ENCODE measurements around the gene ASCC1.

The ASCC1 gene

GRCh38 chr10:72124989-72125388 is 91.1 kb downstream of the ASCC1 start:
- in situ Hi-C loops (cut with MboI; ENCODE audit: low pct_unique_long_range_greater_than_20kb, low sequenced_read_pairs, unreplicated experiment), result loop anchor here (25.0 kb wide), 1 partner anchor 212 kb away; no protein-coding TSS in a partner anchor
- no peak for DNase-seq (ENCODE audit: low spot score)
- no peak for TF ChIP-seq CTCF (IDR thresholded peaks at IDR 0.05; ENCODE audit: extremely low read depth, insufficient read depth, missing control alignments)

DNA sequence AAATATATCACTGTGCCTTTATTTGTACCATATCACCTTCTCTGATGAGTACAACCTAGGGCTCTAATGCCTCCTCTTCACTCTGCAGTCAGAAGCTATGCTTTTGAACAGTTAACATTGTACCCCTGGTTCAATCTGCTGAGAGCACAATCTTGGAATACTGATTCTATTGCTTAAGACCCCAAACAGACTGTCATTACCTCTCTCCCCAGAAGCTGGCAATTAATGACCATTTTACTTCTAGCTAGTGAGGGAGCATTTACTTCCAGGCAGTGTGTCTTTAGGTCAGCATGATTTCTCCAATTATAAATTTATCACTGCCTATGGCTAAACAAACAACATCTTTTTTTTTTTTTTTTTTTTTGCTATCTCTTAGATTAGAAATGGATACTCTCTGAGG is 91.7 kb downstream of the ASCC1 start:
- DNase-seq (ENCODE audit: low spot score), result no peak
- in situ Hi-C loops (cut with MboI; ENCODE audit: low pct_unique_long_range_greater_than_20kb, low sequenced_read_pairs, unreplicated experiment), result no loop called here
- TF ChIP-seq CTCF (IDR thresholded peaks at IDR 0.05; ENCODE audit: extremely low read depth, insufficient read depth, missing control alignments), result no peak

DNA sequence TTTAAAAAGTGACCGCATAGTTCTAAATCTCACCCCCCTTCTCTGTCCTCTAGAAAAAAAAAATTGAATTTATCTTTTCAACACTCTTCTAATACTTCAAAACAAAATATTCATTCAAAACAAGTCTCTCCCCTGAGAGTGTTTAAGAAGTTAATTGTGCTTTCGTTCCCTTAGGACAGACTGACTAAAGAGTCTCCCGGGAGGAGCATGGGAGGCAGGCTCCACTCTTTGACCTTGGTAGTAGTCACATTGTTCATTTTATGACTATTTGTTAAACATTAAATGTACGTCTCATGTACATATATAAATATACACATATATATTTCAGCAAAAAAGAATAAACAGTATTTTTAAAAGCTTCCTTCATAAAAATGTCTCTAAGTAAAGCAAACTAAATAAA is 92.5 kb downstream of the ASCC1 start:
- in situ Hi-C loops (cut with MboI; ENCODE audit: low pct_unique_long_range_greater_than_20kb, low sequenced_read_pairs, unreplicated experiment), result no loop called here
- no peak for TF ChIP-seq CTCF (IDR thresholded peaks at IDR 0.05; ENCODE audit: extremely low read depth, insufficient read depth, missing control alignments)
- no peak for DNase-seq (ENCODE audit: low spot score)

GRCh38 chr10:72122221-72122620 is 93.9 kb downstream of the ASCC1 start:
- in situ Hi-C loops (cut with MboI; ENCODE audit: low pct_unique_long_range_greater_than_20kb, low sequenced_read_pairs, unreplicated experiment), result no loop called here
- TF ChIP-seq CTCF (IDR thresholded peaks at IDR 0.05; ENCODE audit: extremely low read depth, insufficient read depth, missing control alignments), result no peak
- DNase-seq (ENCODE audit: low spot score), result no peak

- in situ Hi-C loops (cut with MboI; ENCODE audit: low pct_unique_long_range_greater_than_20kb, low sequenced_read_pairs, unreplicated experiment), result no loop called here
- no peak for TF ChIP-seq CTCF (IDR thresholded peaks at IDR 0.05; ENCODE audit: extremely low read depth, insufficient read depth, missing control alignments)
- DNase-seq (ENCODE audit: low spot score), result no peak
Observed at GRCh38 chr10:72121389-72121788, 94.7 kb downstream of the ASCC1 start.

DNA sequence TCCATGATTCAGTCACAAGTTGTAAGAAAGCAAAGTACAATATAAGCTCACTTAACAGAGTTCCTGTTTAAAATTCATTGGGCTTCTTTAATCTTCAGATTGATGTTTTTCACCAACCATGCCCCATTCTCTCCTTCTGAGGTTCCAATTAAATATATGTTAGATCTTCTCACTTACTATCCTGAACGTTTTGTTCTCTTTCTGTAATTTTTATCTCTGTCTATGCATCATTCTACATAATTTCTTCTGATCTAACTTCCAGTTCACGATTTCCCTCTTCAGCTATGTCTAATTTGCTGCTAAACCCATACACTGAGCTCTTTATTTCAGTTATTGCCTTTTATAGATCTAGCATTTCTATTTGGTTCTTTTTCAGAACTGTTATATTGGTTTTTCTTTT is 99.7 kb downstream of the ASCC1 start:
- DNase-seq (ENCODE audit: low spot score), result no peak
- TF ChIP-seq CTCF (IDR thresholded peaks at IDR 0.05; ENCODE audit: extremely low read depth, insufficient read depth, missing control alignments), result no peak
- in situ Hi-C loops (cut with MboI; ENCODE audit: low pct_unique_long_range_greater_than_20kb, low sequenced_read_pairs, unreplicated experiment), result no loop called here
